SK-N-SH (cell line): ENCODE results near the gene RABGAP1L.

Source experiments
- CTCF ChIP-seq: fragments of 200-600 bp; sonication (generic); IDR thresholded peaks from 2 replicates; pipeline ENCODE4 v1.6.1; 2017; ENCODE audit warnings: antibody characterized with exemption, mild to moderate bottlenecking, moderate library complexity
- EP300 ChIP-seq, 2 experiments: IDR thresholded peaks; 2 replicates each; pipeline versions ENCODE4 v1.4.0 to v1.6.1; 2012; ENCODE audit warnings: borderline replicate concordance in 1 of 2, low read depth in 1 of 2, low read length in 1 of 2
- NRF1 ChIP-seq: IDR thresholded peaks from 2 replicates; pipeline ENCODE4 v1.6.1; 2012; ENCODE audit warnings: low read depth, mild to moderate bottlenecking, low read length
- SIN3A ChIP-seq: IDR thresholded peaks from 2 replicates; pipeline ENCODE4 v1.6.1; 2012; ENCODE audit warnings: low read depth, mild to moderate bottlenecking, low read length, moderate library complexity, borderline replicate concordance
- TAF1 ChIP-seq: IDR thresholded peaks from 2 replicates; pipeline ENCODE4 v1.6.1; 2012; ENCODE audit warnings: low read depth, mild to moderate bottlenecking, low read length, moderate library complexity, borderline replicate concordance
- USF1 ChIP-seq: IDR thresholded peaks from 2 replicates; pipeline ENCODE4 v1.4.0; 2012; ENCODE audit warnings: low read depth, borderline replicate concordance
- TF ChIP-seq, protein P1 (sequence below): IDR thresholded peaks from 2 replicates; pipeline ENCODE4 v1.4.0; 2012; ENCODE audit warnings: low read depth

DNA sequence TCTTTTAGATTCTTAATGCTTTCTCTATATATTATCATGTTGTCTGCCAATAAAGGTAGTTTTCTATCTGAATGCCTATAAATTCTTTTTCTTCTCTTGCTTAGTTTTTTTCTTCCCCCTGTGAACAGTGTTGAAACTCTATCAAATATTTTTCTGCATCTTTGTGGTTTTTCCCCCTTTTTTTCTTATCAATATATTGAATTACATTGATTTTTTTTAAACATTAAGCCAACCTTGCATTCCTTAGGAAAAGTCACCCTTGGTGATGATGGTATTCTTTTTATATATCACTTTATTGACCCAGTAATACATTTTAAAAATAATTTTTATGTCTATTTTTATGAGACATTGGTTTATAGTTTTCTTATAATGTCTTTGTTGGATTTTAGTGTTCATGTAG, 131.7 kb downstream of the RABGAP1L start:
- TF ChIP-seq CTCF (no peak), EP300 (IDR thresholded peaks at IDR 0.05; ENCODE audit: borderline replicate concordance in 1 of 2, low read depth in 1 of 2, low read length in 1 of 2) (no peak), USF1 (no peak), SIN3A (no peak), TAF1 (no peak), NRF1 (no peak)
- TF ChIP-seq, protein P1, sequence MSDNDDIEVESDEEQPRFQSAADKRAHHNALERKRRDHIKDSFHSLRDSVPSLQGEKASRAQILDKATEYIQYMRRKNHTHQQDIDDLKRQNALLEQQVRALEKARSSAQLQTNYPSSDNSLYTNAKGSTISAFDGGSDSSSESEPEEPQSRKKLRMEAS, result no peak
